CD14-positive monocyte (primary cell): Measurements from ENCODE around the gene GALR2. TPM values are rescaled to one million over a fixed set of nuclear protein-coding genes. Genes with fewer than 3 reads are reported as not detected.

Experiments
- DNase-seq, 3 donors: peaks; one replicate each; pipeline ENCODE4 v3.0.0-alpha.2; 2011 to 2022
- H2AFZ ChIP-seq: 2 replicates; pipeline ENCODE4 v1.6.0; 2012; ENCODE audit warnings: mild to moderate bottlenecking, low read depth, low read length, inconsistent platforms; ENCODE audit not compliant: insufficient read depth, poor library complexity, severe bottlenecking
- H3K27ac ChIP-seq, 2 donors: 1 replicate in 1 of 2; 2 replicates in 1 of 2; pipeline ENCODE4 v1.5.1; 2012 to 2013; ENCODE audit warnings: low read length in 2 of 2, control low read depth in 1 of 2, inconsistent platforms in 1 of 2, low read depth in 1 of 2, mild to moderate bottlenecking in 1 of 2
- H3K27me3 ChIP-seq, 2 donors: one replicate each; pipeline versions ENCODE4 v1.6.0 to v1.6.1; 2011 to 2013; ENCODE audit warnings: low read length in 2 of 2; ENCODE audit not compliant: control insufficient read depth in 2 of 2, insufficient read depth in 2 of 2
- H3K36me3 ChIP-seq, 2 donors: replicated peaks in 1 of 2; 1 replicate in 1 of 2; 2 replicates in 1 of 2; pipeline versions ENCODE4 v1.5.1 to v1.6.1; 2012 to 2013; ENCODE audit warnings: low read length in 2 of 2, control low read depth in 1 of 2, inconsistent platforms in 1 of 2, mild to moderate bottlenecking in 1 of 2; ENCODE audit not compliant: insufficient read depth in 2 of 2, control insufficient read depth in 1 of 2
- H3K4me1 ChIP-seq, 2 donors: 1 replicate in 1 of 2; 2 replicates in 1 of 2; pipeline versions ENCODE4 v1.5.1 to v1.6.1; 2012 to 2013; ENCODE audit warnings: low read length in 2 of 2, control low read depth in 1 of 2, inconsistent platforms in 1 of 2, mild to moderate bottlenecking in 1 of 2, moderate library complexity in 1 of 2; ENCODE audit not compliant: insufficient read depth in 2 of 2, control insufficient read depth in 1 of 2
- H3K4me2 ChIP-seq: replicated peaks from 2 replicates; pipeline ENCODE3; 2012; ENCODE audit warnings: low read length, moderate library complexity, mild to moderate bottlenecking; ENCODE audit not compliant: poor library complexity, severe bottlenecking; ENCODE audit errors: extremely low read depth
- H3K4me3 ChIP-seq, 3 experiments: fragments of 200-600 bp in 1 of 3; sonication (generic) in 1 of 3; replicated peaks in 1 of 3; 1 replicate in 2 of 3; 2 replicates in 1 of 3; pipeline ENCODE4 v1.5.1; 2011 to 2013; ENCODE audit warnings: low read length in 3 of 3, mild to moderate bottlenecking in 3 of 3, control low read depth in 2 of 3, low read depth in 2 of 3, inconsistent platforms in 1 of 3, moderate library complexity in 1 of 3
- H3K79me2 ChIP-seq: 2 replicates; pipeline ENCODE4 v1.6.0; 2012; ENCODE audit warnings: mild to moderate bottlenecking, control low read depth, inconsistent platforms, low read length, moderate library complexity; ENCODE audit not compliant: insufficient read depth
- H3K9ac ChIP-seq: 2 replicates; pipeline ENCODE4 v1.6.0; 2017; ENCODE audit warnings: low read length, mild to moderate bottlenecking; ENCODE audit not compliant: insufficient read depth, poor library complexity, severe bottlenecking
- H3K9me3 ChIP-seq, 2 donors: replicated peaks in 1 of 2; 1 replicate in 1 of 2; 2 replicates in 1 of 2; pipeline versions ENCODE4 v1.5.1 to v1.6.1; 2012 to 2013; ENCODE audit warnings: low read length in 2 of 2, control low read depth in 1 of 2; ENCODE audit not compliant: control insufficient read depth in 1 of 2, insufficient read depth in 1 of 2
- H4K20me1 ChIP-seq: 2 replicates; pipeline ENCODE4 v1.6.0; 2012; ENCODE audit warnings: mild to moderate bottlenecking, low read length, control low read depth, moderate library complexity; ENCODE audit not compliant: insufficient read depth
- H3K27ac Mint-ChIP-seq, 7 donors: one replicate each; pipeline ENCODE4 v1.8.0; 2020; ENCODE audit warnings: mild to moderate bottlenecking in 7 of 7, mixed read lengths in 7 of 7, moderate library complexity in 6 of 7, inconsistent platforms in 2 of 7
- H3K27me3 Mint-ChIP-seq, 3 donors: one replicate each; pipeline ENCODE4 v1.8.0; 2021 to 2022; ENCODE audit warnings: low read depth in 3 of 3, mild to moderate bottlenecking in 3 of 3, mixed read lengths in 3 of 3, moderate library complexity in 3 of 3, inconsistent platforms in 1 of 3
- H3K36me3 Mint-ChIP-seq, 2 donors: one replicate each; pipeline ENCODE4 v1.8.0; 2020; ENCODE audit warnings: mixed read lengths in 2 of 2, inconsistent platforms in 1 of 2, mild to moderate bottlenecking in 1 of 2
- H3K4me1 Mint-ChIP-seq: one replicate; pipeline ENCODE4 v1.8.0; 2020; ENCODE audit warnings: mild to moderate bottlenecking, mixed read lengths
- H3K4me3 Mint-ChIP-seq, 2 donors: one replicate each; pipeline ENCODE4 v1.8.0; 2020; ENCODE audit warnings: mild to moderate bottlenecking in 2 of 2, mixed read lengths in 2 of 2, moderate library complexity in 1 of 2
- H3K9me3 Mint-ChIP-seq, 7 donors: one replicate each; pipeline ENCODE4 v1.8.0; 2020 to 2022; ENCODE audit warnings: mixed read lengths in 7 of 7, mild to moderate bottlenecking in 6 of 7, moderate library complexity in 6 of 7, inconsistent platforms in 2 of 7
- CTCF ChIP-seq: fragments of 200-600 bp; IDR thresholded peaks from one replicate; pipeline ENCODE4 v1.8.0; 2022; ENCODE audit warnings: antibody characterized with exemption, mild to moderate bottlenecking
- whole genome bisulfite sequencing: methylation state at CpG from one replicate; pipeline ENCODE4 v1.1.5; 2013; ENCODE audit warnings: missing lambda C conversion rate; ENCODE audit not compliant: insufficient coverage; 5-methylcytosine and 5-hydroxymethylcytosine counted together
- intact Hi-C, 2 donors: fragments of 100-400 bp; cut with micrococcal nuclease; formaldehyde crosslinking; loops; one replicate each; pipeline versions ENCODE4 v1.15.0 to v1.15.1; 2023
- polyA plus RNA-seq, 3 donors: library from polyadenylated mRNA; depleted of rRNA in 1 of 3; unstranded in 2 of 3; stranded (reverse) in 1 of 3; fragments of 300-500 nt in 2 of 3; fragments of >200 nt in 1 of 3; fragmentation: Illumina TruSeq in 2 of 3; gene quantifications; 1 replicate in 2 of 3; 2 replicates in 1 of 3; pipeline ENCODE4 v1.2.3, GENCODE V29; 2012 to 2021

GALR2 gene
- polyA plus RNA-seq, 3 donors = 0.22 to 4.8 (median 1.1) TPM

DNA sequence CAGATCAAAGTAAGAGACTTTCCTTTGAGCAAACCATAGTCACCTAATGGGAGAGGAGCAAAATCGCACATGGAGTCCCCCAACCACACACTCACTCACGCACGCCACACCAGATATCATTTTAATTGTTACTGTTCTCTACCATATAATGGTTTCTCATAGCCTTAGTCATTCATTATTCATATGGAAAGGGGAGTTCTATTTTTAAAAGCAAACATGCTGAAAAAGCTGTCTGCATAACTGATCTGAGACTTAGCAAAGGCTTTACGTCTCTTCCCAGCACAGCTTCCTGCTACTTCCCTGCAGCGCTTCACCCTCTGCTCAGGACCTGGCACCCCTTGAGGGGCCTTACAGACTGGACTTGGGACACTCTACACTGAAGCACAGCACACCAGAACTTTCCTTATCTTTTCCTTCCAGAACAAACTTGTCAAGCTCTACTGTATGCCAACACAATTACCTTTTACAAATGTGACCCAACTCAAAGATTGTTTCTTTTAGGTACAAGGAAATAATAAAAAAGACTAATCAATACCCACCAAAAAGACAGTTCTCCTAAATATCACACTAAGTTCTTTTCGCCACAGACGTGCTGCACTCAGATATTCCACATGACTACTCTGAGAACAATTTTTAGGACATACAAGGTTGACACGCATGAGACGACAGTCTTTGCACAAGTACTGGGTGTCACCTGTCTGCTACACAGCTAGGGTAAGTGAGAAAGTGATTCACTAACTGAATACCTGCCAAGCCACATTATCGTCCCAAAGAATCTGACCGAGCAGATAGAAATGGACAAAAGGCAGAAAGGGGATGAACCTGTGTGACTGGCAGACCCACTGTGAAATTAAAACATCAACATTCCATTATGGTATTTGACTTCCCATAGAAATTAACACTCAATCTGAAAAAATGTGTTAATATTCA lies 23.8 kb upstream of the GALR2 start:
- intact Hi-C loops = no loop called here
- Mint-ChIP-seq H3K27me3 (no peaks in the 10 kb centered on the region), H3K9me3 (peaks cover 0 to 4% (median 0%) of the 10 kb centered on the region in 7 donors), H3K4me3 (no peak overlapping the region), H3K36me3 (peaks cover 65 to 95% of the 10 kb centered on the region in 2 donors), H3K27ac (no peak overlapping the region), H3K4me1 (peaks cover 28% of the 10 kb centered on the region)
- H3K79me2 ChIP-seq = peaks cover 9% of the 10 kb centered on the region
- H3K4me2 ChIP-seq = no peak overlapping the region
- peaks cover 62 to 96% of the 10 kb centered on the region in 2 donors for H3K36me3 ChIP-seq
- H3K27ac ChIP-seq = no peak overlapping the region
- H2AFZ ChIP-seq = no peak overlapping the region
- no peak for DNase-seq
- peaks cover 50% of the 10 kb centered on the region for H4K20me1 ChIP-seq
- WGBS = 95% methylated on average over 2 of the region's 11 CpGs
- no peaks in the 10 kb centered on the region for H3K9me3 ChIP-seq
- no peak overlapping the region for H3K9ac ChIP-seq
- no peak for TF ChIP-seq CTCF
- H3K4me3 ChIP-seq = no peak overlapping the region
- no peaks in the 10 kb centered on the region for H3K27me3 ChIP-seq
- H3K4me1 ChIP-seq = peaks cover 27 to 28% of the 10 kb centered on the region in 2 donors

DNA sequence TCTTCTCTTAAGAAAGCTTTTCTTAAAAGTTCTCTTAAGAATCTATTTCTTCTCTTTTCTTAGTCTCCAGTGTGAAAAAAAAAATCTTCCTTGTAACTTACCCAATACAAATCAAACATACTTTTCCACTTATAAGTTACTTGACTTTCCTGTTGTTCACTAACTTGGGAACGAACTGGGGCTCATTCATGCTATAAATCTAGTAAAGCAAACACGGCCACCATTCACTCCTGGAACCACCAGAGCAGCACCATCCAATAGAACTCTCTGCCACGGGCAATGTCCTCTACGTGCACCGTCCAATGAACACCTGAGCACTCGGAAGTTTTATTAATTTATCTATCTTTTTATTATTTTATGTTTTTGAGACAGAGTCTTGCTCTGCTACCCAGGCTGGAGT lies 23.0 kb upstream of the GALR2 start:
- Histone ChIP-seq H4K20me1 (peaks cover 50% of the 10 kb centered on the region), H3K9ac (no peak overlapping the region), H3K27ac (no peak overlapping the region), H3K79me2 (peaks cover 9% of the 10 kb centered on the region), H3K27me3 (no peaks in the 10 kb centered on the region), H3K4me2 (no peak overlapping the region), H3K36me3 (peaks cover 63 to 96% of the 10 kb centered on the region in 2 donors), H2AFZ (no peak overlapping the region), H3K4me1 (peaks cover 27 to 28% of the 10 kb centered on the region in 2 donors), H3K9me3 (no peaks in the 10 kb centered on the region), H3K4me3 (no peak overlapping the region)
- H3K27me3 Mint-ChIP-seq = no peaks in the 10 kb centered on the region
- intact Hi-C loops = no loop called here
- H3K4me1 Mint-ChIP-seq = peaks cover 28% of the 10 kb centered on the region
- no peak overlapping the region for H3K4me3 Mint-ChIP-seq
- peaks cover 66 to 95% of the 10 kb centered on the region in 2 donors for H3K36me3 Mint-ChIP-seq
- TF ChIP-seq CTCF = no peak
- no peak overlapping the region for H3K27ac Mint-ChIP-seq
- no peak for DNase-seq
- WGBS = 86% methylated on average over 2 of the region's 6 CpGs
- H3K9me3 Mint-ChIP-seq = peaks cover 0 to 4% (median 0%) of the 10 kb centered on the region in 7 donors
